ENCODE data around the gene CTTNBP2NL. TPM values are rescaled to one million over a fixed set of nuclear protein-coding genes. Genes with fewer than 3 reads are reported as not detected.
"Not testable (repeated sequence)": the region's sequence is repeated elsewhere in the genome, so short reads cannot be mapped to it uniquely, and the experiment has no call there.

The CTTNBP2NL gene
- total RNA-seq, 1 experiment from 2014 or later: 10.7 TPM

DNA sequence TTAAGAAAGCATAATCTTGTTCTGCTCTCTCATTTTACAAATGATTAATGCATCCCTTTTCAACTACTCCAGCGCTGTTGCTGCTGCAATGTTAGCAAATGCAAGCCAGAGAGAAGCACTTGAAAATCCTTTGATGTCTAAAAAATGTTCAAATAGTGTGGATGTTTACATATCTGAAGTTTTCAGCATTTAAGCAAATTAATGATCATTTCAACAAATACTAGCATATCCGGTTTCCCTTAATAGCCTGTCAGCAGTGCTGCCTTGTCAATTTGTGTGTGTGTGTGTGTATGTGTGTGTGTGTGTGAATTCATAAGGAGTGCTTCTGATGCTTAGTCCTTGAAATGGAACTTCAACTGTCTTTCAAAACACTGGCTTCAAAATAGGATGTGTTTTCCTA is 64.6 kb downstream of the CTTNBP2NL start:
- no peak for DNase-seq (ENCODE audit: extremely low read depth, low read depth)

DNA sequence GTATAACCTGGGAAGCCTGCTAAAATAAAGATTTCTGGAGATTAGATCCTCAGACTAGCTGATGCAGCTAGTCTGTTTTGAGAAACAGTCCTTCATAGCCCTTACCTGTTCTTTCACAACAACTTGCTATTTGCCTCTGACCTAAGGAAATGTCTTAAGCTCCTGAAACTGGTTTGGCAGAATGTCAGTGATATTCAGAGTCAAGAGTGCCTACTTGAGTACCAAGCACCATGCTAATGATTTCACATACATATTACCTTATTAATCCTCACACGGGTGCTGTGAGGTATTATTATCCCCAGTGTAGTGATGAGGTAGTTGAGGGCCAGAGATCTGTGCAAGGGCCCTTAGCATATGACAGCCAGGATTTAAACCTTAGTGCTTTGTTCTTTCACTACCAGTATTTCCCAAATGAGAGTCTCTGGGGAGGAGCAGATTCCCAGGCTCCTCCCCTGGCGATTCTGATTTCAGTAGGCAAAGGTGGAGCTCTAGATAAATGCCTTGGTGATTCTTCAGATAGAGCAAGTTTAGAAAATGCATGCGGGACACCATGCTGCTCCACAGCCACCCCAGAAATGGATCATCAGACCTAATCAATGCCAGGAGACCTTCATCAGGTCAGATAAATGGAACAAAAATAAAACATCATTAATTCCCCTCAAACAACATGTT is 65.3 kb downstream of the CTTNBP2NL start:
- DNase-seq (ENCODE audit: extremely low read depth, low read depth): no peak

DNA sequence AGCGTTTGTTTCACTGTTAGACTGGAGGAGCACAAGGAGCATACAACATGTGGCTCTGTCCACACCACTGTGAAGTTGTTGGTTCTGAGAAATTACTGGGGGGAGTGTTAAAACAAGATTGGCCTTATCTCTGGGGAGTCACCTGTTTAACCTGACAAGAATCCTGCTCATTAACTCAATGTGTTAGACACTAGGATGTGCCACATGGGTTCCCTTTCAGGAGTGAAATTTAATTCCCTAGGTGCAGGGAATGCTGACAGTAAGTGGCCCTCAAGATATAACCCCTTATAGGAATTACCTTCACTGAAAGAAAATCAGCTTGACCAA is 66.9 kb downstream of the CTTNBP2NL start:
- DNase-seq (ENCODE audit: extremely low read depth, low read depth): no peak

DNA sequence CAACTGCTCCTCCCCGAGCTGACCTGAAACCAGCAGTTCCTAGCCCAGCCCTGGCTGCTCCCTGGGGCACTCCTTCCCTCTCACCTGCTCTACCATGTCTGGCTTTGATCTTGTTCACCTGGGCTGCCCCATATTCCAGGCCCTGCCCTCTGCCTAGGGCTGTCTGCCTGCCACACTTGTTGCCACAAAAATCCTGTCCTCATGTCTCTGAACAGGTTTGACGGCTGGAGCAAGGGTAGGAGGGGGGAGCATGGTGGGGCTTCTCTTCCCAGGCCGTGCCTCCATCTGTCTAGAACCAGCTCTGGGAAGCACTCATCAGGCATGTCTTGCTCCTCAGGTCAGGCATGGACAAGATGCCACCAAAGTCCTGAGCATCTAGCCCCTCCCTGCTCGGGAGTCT is 68.5 kb downstream of the CTTNBP2NL start:
- DNase-seq (ENCODE audit: extremely low read depth, low read depth): no peak

DNA sequence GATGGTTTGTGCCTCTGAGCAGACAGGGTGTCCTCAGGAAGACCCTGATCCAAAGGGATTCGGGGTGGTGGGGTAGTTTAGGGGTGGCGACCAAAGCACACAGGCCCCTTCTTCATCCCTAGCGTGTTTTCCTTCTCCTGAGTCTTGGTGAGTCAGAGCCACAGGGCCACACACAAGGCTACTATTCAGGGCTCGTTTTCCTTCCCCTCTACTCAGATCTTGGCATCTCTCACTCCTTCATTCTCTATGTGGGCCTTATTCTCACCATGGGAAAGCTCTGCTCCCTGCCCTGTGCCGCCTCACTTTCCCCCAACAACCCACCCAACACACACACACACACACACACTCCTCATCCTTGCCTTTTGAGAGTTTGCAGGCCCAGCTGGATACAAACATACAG is 69.1 kb downstream of the CTTNBP2NL start:
- DNase-seq (ENCODE audit: extremely low read depth, low read depth): no peak

DNA sequence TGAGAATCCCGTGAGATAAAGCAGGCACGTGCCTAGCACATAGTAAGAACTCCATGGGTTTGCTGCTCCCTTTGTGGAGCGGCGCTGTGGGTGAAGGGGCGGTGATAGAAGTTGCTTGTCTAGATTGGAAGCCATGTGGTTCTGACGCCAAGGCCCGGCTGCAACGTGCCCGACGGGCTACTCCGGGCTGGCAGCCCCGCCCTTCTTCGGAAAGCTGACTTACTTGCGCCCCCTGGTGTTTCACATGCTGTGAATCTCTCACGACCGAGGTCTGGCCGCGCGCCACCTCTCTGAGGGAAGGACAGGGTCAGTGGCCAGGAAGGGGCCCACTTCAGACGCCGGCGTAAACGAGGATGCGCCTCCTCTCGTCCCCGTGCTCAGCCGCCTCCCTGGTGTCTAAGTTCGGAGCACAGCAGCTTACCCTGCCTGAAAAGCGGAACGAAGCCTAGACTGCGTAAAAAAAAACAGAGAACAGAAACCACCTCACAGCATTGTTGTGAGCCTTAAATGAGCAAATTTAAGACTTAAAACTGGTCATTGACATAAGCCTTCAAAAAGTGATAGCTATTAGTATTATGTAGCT is 70.2 kb downstream of the CTTNBP2NL start:
- peak; percentile 84 for DNase-seq (ENCODE audit: extremely low read depth, low read depth)

DNA sequence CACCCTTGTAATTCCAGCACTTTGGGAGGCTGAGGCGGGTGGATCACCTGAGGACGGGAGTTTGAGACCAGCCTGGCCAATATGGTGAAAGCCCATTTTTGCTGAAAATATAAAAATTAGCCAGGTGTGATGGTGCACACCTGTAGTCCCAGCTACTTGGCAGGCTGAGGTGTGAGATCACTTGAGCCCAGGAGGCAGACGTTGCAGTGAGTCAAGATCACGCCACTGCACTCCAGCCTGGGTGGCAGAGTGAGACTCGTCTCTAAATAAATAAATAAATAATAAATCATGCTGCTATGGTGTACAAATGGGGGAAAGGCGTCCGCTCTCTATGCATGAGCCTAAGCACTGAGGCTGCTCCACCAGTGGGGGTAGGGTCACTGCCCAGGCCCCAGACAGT is 74.3 kb downstream of the CTTNBP2NL start:
- not testable (repeated sequence) for DNase-seq (ENCODE audit: extremely low read depth, low read depth)

DNA sequence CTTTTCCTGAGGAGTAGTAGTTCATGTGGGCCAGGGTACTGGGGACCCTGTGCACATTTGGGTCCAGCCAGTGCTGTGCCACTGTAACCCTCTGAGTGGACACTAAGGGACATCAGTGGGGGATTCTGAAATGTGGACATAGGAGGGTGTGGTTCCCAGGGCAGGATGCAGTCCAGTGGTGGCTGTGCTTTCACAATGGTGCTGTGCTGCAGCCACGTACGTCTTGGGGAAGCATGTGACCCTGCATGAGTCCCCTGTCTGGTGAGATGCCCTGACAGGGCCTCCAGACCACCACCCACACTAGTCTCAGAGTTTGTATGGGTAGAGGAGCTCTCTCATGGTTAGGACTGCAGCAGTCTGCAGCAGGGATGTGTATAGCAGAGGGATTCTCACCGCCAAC is 75.0 kb downstream of the CTTNBP2NL start:
- no peak for DNase-seq (ENCODE audit: extremely low read depth, low read depth)

DNA sequence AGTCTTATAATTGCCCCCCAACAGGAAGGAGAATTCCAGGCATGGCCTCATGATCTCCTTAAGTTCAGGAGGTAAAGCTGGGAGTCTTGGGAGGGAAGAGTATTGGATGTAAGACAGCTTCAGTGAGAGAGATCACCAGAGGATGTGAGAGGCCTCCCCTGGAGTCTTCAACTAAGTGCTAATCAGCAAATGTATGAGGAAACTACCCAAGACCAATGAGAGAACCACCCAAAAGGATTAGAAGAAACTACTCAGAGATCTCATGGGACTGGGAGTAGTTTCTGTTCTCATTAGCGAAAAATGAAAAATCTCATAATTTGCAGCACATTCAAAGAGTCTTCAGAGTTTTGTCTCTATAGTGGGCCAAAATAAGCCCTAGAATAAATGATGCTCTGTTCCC is 76.1 kb downstream of the CTTNBP2NL start:
- DNase-seq (ENCODE audit: extremely low read depth, low read depth): no peak

DNA sequence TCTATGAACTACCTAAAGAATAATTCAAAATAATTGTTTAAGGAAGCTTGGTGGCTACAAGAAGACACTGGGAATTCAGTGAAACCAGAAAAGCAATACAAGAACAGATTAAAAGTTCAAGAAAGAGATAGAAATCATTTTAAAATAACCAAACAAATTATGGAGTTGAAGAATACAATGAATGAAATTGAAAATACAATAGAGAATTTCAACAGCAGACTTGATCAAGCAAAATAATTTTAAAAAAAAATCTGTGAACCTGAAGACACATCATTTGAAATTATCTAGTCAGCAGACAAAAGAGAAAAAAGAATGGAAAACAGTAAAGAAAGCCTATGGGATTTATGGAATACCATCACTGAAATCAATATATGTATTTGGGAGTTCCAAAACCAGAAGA is 81.5 kb downstream of the CTTNBP2NL start:
- DNase-seq (ENCODE audit: extremely low read depth, low read depth): no peak

DNA sequence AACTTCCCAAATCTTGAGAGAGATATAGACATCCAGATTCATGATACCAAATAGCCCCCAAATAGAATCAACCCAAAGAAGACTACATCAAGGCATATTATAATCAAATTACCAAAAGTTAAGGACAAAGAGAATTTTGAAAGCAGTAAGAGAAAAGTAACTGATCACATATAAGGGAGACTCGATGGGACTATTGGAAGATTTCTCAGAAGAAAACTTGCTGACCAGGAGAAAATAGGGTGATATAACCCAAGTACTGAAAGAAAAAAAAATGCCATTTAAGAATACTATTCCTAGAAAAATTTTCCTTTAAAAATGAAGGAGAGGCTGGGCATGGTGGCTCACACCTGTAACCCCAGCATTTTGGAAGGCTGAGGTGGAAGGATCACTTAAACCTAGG is 82.3 kb downstream of the CTTNBP2NL start:
- no peak for DNase-seq (ENCODE audit: extremely low read depth, low read depth)

DNA sequence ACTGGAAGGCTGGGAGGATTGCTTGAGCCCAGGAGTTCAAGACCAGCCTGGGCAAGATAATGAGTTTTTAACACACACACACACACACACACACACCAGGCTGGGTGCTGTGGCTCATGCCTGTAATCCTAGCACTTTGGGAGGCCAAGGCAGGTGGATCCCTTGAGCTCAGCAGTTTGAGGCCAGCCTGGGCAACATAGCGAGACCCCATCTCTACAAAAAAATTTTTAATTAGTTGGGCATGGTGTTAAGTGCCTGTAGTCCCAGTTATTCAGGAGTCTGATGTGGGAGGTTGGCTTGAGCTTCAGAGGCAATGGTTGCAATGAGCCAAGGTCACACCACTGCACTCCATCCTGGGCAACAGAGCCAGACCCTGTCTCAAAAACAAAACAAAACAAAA is 90.0 kb downstream of the CTTNBP2NL start:
- not testable (repeated sequence) for DNase-seq (ENCODE audit: extremely low read depth, low read depth)

DNA sequence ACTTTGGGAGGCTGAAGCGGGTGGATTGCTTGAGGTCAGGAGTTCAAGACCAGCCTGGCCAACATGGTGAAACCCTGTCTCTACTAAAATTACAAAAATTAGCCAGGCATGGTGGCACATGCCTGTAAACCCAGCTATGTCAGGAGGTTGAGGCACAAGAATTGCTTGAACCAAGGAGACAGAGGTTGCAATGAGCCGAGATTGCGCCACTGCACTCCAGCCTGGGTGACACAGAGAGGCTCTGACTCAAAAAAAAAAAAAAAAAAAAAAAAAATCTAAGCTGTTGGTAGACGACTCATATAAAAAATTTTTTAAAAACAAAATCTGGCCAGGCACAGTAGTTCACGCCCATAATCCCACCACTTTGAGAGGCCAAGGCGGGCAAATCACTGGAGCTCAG is 91.7 kb downstream of the CTTNBP2NL start:
- not testable (repeated sequence) for DNase-seq (ENCODE audit: extremely low read depth, low read depth)

DNA sequence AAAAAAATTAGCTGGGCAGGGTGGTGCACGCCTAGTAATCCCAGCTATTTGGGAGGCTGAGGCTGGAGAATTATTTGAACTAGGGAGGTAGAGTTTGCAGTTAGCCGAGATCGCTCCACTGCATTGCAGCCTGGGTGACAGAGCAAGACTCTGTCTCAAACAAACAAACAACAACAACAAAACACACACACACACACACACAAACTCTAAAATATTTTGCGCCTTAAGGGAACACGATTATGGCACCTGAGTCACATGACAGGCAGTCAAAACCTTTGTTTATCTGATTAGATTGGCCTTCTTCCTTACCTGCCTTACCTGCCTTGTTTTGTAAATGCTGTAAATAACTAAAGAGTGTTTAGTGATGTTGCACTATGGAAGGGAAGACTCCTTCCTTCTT is 92.1 kb downstream of the CTTNBP2NL start:
- no peak for DNase-seq (ENCODE audit: extremely low read depth, low read depth)

DNA sequence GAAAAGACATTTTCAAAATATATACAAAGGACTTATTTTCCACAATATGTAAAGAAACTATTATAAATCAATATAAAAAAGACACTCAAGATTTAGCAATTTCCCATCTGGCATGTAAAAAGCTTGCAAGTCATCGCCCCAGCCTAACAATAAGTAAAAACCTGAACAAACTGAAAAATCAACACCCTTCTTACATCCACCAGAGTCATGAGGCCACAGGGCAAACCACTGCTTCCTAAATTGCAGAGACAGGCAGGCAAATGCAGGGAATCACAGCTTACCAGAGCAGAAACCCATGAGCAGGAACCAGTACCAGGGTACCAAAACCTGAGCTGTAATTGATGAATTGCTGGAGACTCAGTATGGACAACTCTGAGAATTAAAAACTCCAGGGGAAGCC is 96.1 kb downstream of the CTTNBP2NL start:
- no peak for DNase-seq (ENCODE audit: extremely low read depth, low read depth)

DNA sequence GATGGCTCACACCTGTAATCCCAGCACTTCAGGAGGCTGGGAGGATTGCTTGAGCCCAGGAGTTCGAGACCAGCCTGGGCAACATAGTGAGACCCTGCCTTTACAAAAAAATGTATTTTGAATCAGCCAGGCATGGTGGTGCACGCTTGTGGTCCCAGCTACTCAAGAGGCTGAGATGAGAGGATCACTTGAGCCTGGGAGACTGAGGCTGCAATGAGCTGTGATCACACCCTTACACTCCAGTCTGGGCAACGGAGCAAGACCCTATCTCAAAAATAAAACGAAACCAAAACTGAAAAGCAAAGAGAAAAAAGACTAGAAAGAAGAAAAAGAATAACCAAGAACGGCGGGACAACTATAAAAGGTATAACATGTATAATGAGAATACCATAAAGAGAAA is 97.3 kb downstream of the CTTNBP2NL start:
- no peak for DNase-seq (ENCODE audit: extremely low read depth, low read depth)

DNA sequence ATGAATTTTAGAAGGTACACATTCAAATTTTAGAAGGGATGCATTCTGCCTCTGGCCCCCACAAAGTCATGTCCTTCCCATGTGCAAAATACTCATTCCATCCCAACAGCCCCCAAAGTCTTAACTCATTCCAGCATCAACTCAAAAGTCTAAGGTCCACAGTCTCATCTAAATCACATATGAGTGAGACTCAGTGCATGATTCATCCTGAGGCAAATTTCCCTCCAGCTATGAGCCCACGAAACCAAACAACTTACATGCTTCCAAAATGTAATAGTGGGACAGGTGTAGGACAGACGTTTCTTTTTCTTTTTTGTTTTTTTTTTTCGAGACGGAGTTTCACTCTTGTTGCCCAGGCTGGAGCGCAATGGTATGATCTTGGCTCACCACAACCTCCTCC is 100.3 kb downstream of the CTTNBP2NL start:
- DNase-seq (ENCODE audit: extremely low read depth, low read depth): no peak

DNA sequence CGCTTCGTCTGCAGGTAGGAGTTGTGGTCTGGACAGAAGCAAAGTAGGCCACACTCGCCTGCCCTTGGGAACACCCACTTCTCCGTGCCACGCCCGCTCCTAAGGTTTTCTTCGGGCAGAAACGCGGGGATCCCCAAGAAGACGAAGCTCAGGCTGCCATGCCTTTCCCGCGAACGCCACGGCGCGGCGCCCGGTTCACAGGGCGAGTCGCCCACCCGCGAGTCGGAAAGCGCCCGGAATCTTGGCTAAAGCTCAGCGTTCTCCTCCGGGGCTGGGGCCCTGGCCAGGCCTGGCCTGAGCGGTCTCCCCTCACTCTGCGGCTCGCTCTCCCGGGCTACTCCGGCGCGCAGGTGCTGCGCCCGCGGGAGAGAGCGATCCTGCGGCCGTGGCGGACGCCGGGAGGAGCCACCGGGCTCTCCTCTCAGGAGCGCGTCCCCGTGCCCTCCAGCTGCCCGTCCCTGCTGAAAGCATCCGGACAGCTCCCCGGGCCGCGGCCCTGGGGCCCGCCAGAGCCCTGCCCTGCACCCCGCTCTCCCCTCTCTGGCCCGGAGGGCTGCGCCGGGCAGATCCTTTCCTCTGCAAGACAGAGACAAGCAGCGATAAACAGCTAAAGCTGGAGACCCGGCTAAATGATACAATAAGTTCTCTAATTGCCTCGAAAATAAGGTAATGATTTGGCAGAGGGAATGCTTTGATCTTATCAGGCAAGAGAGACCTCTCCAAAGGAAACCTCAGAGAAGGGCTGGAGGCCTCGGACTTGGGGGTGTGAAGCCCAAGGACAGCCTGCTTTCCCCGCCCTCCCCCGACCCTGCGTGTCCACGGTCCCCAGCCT is 106.0 kb downstream of the CTTNBP2NL start:
- DNase-seq (ENCODE audit: extremely low read depth, low read depth): peak; percentile 40

DNA sequence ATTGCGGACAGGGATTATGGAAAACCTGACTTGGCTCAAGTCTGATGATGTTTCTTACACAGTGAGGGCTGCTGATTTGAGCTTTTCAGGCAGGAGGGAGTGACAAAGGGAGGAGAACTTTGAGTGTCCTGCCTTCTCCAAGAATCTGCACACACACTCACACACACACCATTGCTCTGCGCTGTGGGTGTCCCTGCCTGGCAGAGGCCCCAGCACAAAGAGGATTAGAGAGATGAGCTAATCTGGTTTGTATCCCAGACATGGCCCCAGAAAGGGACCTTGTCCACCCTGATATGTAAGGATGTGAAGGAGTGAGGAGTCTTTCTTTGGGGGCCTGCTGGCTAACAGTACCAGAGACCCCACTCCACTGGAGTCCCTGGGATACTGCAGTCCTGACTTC is 106.8 kb downstream of the CTTNBP2NL start:
- DNase-seq (ENCODE audit: extremely low read depth, low read depth): no peak

DNA sequence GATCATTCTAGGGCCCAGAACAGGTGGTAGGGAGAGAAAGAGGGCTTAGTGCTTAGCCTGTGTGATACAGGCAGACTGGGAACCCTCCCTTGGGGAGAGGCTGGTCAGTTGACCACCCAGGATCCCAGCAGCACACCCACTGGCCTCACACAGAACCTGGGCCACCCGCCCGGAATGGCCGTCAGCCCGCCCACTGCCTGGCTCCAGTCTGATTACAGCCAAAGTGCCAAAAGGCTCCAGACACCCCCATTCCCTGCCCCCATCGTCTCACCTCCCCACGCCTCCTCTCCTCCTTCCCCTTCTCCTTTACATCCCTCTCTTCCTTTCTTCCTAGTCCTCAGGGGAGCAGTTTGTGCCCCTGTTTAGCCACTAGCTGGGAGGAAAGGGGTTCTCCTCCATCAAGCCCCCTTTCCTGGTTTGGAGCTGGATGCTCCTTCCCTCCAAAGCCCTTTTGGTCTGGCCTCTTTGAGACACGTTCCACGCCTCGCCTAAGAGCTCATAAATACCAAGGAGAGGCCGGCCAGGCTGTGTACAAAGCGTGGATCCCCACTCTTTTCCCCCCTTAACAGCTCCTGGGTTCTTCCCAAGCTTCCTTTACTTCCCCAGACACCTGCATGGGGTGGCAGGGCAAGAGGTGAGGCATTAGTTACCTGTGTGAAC is 108.1 kb downstream of the CTTNBP2NL start:
- no peak for DNase-seq (ENCODE audit: extremely low read depth, low read depth)

DNA sequence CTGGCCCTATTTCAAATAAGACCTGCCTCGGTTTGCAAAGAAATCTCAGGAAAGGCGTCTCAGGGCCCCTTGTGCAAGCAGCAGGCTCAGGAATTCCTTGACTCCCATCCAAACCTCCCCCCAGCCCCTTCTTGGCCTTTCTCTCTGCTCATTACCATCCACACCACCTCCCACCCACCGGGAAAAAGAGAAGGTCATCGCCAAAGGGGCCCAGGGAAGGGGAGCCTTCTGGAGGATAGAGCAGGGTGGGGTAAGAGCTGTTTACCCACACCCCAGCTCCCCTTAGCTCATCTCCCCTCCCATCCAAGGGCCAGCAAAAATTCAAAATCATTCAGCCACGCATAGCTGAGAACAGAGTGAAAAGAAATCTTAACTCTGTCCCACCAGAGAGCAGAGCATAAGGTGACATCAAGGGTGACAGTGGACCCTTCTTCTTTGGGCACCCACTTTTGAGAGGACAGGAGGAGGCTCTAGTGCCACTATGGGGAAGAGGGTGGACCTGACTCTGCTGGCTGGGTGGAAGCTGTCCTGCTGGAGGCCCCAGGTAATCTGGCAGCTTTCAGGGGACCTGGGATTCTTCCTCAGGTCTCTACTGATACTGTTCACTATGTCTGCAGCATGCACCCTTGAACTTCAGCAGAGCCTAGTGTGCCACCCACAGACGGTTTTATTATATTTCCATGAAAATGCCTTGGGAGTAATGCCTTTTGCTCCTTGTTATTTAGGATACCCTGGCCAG is 108.8 kb downstream of the CTTNBP2NL start:
- no peak for DNase-seq (ENCODE audit: extremely low read depth, low read depth)
